NCI-H2227 treated with DMSO at 0.1 percent for 48 hours (cell line): ENCODE results near the gene FARS2.

Experiments used
- DNase-seq: peaks from one replicate; lab custom pipeline; 2025; lab: John Stamatoyannopoulos, UW

Gene FARS2

DNA sequence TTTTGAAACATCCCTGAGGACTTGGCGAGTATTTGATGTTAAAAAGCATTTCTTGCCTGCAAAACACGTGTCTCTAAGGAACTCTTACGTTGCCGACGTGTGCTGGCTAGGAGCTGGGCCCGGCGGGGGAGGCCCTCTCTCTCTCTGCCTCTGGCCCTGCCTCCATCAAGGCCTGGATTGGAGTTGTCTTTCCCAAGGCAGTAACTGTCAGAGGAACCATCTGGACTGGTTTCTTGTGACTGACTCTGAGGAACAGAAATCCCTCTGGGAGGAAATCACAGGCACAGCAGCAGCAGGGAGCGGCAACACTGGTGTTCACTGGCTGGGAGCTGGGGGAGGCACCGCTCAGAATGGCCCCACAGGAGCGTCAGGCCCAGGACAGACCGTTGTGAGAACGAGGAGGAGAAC is 501.3 kb downstream of the FARS2 start:
- DNase-seq: no peak

DNA sequence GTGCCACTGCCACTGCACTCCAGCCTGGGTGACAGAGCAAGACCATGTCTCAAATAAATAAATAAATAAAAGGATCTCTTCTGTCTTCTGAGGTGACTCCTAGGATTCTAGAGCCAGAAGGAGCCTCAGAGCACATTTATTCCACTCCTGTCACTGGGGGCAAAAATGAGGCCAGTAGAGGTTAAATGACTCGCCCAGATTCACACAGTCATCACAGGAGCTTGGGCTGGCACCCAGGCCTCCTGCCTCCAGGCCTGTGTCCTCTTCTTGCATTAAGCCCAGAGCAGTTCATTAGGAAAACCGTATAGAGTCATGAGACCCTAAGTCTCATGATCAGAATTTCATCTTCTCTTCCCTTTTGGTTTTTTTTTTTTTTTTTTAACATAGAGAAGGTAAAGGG is 502.1 kb downstream of the FARS2 start:
- no peak for DNase-seq

DNA sequence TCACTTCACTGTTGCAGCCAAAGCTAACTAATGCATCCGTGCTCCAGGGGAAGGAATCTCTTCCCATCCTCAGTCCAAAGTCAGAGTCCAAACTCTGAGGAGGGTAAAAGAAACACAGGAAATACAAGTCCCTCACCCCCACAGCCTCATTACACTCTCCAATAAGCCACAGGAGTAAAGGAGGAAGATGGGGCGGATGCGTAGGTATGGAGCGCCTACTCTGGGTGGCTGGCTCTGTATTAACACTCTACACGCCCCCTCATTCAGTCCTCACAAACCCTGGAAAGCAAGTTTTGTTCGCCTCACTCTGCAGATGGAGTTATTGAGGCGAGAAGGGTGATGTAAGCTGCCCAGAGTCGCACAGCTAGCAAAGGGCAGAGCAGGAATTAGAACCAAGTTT is 502.6 kb downstream of the FARS2 start:
- DNase-seq: no peak

DNA sequence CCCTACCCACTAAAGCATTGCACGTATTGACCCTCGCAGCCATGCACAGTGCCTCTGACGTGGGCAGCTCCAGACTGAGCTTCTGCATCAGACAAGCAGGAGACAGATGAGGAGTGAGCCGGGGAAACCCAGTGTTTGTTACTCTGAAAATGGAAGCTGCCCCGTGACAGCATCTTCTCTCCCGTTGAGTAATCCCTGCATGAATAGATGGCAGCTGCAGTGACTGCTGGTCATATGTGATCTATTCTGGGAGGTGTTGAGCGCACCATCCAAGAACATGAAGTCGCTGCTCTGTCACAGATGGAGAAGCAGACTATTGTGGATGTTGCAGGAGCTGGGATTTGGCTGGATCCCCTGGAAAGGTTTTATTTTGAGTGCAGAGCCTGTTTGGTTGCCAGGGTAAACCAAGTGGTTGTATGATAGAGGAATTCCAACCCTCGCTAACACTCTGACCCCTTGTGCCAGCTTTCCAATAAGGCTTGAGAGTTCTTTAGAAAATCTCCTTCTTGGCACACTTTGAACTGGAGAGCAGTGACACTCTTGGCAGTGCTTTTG is 503.2 kb downstream of the FARS2 start:
- DNase-seq: no peak

DNA sequence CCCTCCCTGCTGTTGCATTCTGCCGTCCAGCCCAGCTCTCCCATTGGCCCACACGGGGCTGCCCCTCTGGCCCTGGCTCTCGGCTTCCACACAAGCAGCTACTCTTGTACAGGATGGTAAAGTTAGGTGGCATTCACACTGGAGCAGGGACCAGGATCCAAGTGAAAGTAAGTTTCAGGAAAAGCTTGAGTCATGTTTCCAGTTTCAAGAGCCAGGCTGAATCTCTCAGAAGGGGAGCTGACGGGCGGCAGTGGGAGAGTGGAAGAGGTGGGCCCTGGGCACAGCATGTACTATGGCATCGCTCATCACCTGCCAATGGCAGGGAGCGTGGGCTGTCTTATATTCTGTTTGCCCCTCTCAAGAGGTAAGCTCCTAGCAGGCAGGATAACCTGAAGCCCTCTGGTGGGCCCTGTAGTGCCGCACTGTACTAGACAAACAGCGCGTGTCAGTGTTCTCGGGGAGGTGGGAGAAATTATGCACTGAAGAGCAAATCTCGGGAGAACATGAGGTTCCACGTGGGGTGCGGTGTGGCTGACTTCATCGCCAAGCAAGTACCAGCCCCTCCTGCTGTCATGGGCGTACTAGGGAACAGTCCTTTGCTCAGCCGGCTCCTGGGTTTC is 503.9 kb downstream of the FARS2 start:
- DNase-seq: no peak

DNA sequence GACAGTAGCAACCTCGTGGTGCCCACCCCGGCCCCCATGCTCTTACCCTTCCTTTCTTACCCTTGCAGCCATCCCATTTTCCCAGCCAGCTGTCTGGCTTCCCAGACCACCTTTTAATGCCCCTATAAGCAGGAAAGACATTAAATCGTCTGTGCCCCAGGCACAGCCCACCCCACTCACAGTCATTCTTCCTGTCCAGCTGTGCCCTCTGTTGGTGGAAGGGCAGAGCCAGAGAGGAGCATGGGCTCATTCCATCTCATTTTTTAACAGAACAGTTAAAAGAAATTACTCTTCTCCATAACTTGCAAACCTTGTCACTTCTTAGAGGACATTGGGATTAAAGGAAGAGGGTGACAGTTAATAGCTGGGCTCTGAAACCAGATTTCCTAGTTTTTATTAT is 504.9 kb downstream of the FARS2 start:
- DNase-seq: no peak

DNA sequence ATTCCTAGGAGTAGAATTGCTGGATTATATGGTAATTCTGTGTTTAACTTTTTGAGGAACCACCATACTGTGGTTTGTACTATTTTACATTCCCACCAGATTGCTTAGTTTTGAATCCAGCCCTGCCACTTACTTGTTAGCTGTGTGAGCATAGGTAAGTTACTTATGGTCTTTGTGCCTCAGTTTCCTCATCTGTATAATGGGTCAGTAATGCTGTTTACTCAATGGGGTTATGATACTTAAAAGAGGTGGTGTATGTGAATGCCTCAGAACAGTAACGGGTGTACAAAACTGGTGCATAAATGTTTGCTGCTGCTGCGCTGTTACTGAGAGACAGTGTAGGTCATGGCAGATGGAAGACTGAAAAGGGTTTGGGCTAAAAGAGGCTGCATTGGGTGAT is 506.2 kb downstream of the FARS2 start:
- no peak for DNase-seq

DNA sequence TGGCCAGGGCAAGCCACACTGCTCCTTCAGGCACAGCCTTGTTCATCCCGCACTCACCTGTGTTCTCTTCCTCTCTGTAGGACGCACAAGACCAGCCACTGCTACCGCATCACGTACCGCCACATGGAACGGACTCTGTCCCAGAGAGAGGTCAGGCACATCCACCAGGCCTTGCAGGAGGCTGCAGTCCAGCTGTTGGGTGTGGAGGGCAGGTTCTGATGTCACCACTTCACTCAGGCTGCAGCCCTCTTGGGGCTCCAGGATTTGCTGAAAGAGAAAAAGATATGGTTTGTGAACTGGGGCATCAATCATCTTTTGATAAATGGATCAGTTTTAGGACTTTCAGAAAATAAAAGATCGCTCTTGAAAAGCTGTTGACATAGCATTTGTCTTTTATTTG is 509.9 kb downstream of the FARS2 start:
- DNase-seq: no peak

DNA sequence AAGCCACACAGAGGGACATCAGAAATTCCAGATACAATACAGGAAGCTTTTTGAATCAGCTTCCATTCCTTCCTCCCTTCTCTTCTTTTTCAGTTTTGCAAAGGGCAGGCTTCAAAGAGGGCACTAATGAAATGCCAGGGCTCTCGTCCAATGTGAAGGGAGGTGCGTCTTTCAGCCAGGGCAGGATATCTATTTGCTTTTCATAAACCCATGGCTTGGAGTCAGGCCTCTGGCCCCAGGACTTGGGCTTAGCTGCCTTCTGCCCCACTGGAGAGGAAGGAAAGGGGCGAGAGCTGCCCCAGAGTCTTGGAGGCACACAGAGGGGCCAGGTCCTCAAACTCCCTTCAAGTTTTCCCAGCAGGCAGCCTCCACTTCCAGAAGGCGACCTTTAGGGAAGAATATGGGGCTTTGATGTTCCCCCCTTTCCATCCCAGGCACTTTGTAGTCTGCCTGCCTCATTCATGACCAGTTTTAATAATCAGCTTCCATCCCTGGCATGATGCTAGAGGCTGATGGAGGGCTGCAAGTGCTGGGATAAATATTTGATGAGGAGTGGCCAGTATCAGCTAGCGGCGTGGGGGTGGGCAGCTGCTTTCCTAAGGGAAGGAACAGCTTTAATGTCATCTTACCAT is 510.6 kb downstream of the FARS2 start:
- DNase-seq: no peak

DNA sequence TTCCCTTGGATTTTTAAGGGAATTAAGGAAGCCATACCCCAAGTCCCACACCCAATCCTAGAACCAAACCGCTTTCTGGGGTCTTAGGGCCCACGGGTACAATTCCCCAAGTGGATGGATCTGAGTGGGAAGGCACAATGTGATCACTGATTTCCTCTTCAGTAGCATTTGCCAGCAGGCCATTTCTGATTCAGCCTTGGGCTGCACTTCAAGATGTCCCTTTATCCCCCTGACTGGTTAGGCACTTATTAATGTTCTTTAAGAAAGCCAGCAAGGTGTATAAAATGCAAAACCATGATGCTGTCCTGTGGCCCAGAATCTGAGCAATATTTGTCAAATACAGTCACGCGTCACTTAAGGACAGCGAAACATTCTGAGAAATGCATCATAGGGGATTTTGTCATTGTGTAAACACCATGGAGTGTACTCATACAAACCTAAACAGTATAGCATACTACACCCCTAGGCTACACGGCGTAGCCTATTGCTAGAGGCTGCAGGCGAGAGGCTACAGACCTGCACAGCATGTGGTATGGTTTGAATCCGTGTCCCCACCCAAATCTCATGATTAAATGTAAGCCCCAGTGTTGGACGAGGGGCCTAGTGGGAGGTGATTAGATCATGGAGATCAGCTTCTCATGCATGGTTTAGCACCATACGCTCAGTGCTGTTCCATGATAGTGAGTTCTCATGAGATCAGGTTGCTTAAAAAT is 511.3 kb downstream of the FARS2 start:
- no peak for DNase-seq

DNA sequence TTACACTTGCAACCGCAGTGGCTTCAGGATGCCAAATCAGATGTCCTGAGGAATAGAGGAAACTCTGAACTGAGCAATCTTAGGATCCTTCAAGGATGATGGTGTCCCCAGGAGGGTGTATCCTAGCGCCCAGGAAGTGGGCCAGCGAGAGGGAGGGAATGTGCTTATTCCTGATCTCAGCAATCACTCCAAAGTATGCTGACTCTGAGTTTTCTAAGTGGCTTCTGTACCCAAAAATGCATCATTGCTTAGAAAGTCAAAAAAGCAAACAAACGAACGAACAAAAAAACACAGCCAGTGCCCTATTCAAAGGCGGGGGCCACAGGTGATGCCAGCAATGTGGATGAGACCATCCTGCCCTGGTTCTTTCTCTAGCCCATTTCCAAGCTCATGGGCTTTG is 514.8 kb downstream of the FARS2 start:
- DNase-seq: no peak

DNA sequence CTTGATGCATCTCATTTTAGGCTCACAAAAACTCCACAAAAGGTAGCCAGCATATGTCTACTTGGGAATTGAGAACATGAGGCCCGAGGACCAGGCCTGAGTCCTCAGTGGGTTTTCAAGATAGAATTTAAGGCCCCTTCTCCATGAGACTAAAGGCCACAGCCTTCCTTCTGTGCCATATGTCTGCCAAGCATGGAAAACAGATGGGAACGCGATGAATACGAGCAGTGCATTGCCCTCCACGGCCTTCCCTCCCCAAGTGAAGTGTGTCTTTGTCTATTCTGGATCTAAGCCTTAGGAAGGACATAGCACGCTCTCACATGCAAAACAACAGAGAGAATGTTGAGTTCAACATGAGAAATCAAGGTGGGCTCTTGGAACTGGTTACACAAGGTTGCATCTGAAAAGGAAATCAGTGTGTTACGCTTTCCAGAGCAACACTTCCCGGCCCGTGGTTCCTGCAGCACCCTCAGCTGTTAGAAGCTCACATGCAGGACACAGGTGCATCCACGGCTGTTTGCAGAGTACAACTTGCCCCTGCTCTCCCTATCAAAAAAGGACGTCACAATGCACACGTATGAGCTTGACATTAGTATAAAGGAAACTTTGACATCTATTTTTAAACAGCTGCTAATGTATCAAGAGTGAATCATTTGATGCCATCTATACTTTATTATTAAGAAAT is 515.5 kb downstream of the FARS2 start:
- no peak for DNase-seq

DNA sequence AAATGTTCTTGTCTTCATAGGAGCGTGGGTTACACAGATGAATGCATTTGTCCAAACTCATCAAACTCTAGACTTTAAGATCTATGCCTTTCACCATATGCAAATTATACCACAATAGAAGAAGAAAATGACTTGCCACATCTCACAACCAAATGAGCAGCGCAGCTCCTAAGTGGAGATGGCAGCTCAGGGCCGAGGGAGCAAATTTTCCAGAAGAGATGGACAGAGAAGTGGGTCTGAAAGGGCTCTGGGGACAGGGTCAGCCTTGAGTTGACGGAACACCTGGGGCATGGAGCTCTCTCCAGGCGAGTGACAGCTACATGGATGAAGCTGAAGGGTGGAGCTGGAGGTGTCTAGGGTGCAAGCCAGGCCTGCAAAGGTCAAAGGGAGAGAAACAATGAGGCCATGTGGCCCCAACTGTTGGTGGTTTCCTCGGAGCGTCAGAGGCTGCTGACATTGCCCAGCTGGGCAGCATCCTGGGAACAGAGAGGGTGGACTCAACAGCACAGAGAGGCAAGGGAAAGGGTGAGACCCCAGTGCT is 517.1 kb downstream of the FARS2 start:
- no peak for DNase-seq

DNA sequence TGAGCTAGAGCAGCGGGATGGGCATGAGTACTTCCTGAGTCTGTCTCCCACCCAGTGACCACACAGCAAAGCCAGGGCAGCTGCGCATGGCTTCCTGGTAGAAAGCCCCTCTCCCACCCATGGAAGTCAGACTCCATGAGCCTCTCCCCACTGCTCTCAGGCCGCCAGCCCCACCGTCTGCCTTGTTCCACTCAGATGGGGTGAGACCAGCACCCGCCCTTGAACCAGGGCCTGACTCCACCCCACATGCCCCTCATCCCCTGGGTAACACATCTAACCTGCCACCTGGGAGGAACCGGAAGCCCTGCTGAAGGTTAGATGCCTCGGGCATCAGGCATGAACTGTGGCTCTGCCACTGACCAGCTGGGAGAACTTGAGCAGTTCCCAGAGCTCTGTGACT is 517.6 kb downstream of the FARS2 start:
- no peak for DNase-seq

DNA sequence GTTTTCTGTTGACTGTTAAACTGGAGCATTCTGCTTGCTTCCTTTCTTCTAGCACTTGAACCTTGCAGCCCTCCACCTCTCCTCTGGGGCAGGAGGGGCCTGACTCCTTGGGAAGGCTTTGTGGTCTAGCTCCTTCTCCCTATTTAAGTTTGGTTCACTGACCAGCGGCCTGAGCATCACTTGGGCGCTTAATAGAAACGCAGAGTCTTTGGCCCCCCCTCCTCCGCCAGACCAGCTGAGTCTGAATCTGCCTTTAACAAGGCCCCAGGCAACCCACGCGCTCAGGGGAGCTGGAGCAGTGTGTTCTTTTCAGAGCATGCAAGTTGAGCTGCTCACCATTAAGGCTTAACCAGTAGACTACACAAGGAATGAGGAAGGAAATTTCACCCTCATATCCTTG is 519.7 kb downstream of the FARS2 start:
- DNase-seq: no peak

DNA sequence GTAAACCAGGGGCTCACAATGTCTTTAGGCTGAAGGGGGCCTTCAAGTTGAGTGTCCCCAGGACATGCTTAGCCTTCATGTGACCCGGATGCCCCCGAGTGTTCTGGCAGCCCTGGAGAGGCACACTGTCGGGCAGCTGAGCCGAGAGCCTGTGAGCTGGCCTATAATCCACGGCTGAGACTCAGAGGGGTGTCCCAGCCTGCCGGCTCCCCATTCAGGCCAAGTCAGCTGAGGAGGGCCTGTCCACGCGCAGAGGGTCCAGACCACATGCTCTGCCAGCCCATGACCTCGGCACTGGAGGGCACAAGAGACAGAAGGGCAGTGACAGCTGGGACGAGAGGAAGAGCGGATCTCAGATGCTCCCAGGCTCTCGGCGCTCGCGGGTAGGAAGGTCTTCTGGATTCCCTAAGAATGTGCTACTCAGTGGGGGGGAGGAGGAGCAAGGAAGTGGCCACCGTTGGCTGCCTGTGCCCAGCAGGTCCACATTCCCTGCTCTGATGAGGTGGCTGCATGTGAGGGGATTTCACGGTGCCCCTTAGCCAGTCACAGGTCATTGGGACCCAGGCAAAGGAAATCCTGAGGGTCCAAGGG is 520.7 kb downstream of the FARS2 start:
- DNase-seq: no peak

DNA sequence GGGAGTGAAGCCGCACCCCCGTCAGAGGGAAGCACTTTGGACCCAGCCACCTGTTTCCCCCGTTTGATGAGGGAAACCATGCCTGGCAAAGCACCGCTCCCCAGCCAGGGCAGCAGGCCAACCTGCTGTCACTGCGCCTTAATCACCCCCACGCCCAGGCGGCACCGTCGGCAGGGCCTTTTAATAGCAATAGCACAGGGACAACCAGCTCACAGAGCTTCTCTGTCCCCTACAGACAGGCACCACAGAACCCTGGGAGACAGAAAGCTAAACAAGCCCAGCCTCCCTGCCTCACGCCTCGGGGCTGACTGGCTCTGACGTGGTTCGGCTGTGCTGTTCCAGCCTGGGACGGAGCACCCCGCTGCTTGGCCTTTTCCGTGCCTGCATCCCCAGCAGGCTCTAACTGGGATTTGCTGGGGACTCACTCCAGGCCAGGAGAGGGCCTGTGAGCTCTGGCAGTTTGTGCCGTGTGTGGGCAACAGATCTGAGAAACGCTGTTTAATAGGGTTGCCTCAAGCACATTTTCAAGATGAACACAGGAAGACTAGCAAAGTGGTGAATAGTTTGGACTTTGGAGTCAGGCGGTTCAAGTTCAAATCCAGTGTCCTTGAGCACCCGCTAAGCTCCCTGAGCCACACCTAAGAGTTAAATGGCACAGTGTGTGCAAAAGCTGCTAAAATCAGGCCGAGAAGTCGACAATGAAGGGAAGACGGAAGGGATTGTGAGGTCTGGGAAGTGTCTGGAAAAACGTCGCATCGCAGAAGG is 521.7 kb downstream of the FARS2 start:
- DNase-seq: no peak

DNA sequence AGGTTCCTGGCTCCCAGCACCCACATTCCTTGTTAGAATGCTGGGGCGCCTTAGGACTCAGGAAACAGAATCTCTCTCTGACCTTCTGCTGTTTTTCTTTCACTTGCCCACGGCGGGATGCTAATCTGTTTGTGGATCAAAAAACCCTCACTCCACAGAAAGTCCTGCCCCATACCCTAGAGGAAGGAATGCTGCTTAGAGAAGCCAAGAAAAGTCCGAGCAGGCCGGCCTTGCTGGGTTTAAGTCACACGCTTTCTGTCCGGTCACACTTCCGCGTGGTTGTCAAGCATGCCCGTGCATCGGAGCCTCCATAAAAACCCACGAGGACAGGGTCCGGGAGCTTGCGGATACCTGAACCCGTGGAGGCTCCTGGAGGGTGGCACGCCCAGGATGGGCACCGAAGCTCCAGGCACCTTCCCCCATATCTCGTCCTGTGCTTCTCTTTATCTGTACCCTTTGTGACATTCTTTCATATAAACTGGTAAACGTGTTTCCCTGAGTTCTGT is 522.3 kb downstream of the FARS2 start:
- no peak for DNase-seq

DNA sequence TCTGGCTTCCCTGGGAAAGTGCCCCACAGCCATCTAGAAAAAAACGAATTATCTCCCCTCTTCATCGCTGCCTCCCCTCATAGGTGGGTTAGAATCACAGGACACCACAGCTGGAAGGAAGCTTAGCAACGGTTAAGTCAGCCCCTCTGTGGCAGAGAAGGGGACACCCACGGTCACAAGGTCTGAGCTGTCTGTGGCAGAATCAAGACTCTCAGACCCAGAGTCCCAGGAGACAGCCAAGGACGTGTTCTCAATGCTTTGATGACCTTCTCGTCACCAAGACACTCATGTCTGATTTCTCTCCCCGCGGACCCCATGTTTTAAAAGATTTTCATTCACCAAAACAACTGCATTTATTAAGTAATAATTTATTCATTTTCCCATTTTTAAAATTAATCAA is 523.9 kb downstream of the FARS2 start:
- no peak for DNase-seq

DNA sequence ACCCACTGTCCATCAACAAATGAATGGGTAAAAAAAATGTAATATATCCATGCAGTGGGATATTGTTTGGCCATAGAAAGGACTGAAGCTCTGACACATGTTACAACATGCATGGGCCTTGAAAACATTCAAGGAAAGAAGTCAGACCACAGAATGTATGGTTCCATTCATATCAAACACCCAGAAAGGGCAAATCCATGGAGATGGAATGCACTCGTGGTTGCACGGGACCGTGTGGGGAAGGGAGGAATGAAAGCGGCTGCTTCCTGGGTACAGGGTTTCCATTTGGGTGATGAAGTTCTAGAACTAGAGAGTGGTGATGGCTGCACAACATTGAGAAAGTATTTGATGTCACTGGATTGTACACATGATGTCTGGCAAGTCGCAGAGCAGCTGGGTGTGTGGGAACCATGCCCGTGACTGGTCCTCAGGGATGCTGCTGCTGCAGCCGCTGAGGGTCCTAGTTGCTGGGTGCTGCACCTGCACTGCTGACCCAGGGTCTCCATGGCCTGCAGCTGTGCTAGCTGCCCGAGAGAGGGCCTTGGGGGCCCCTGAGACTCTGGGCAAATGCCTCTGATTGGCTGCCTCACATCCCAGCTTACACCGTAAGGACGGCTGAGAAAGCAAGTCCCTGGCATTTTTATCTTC is 525.1 kb downstream of the FARS2 start:
- DNase-seq: no peak
